Measurements from ENCODE around the gene RGS7BP.

RGS7BP gene

GRCh38 chr5:64637837-64638443, 132.1 kb downstream of the RGS7BP start:
- Histone ChIP-seq H3K14ac (ENCODE audit: low read length in 2 of 2) (no peak overlapping the region), H2AFZ (ENCODE audit: low read depth, low read length) (no peak overlapping the region), H3K79me1 (replicated peaks; ENCODE audit: low read length, poor library complexity, severe bottlenecking) (no peaks in the 10 kb centered on the region), H3K18ac (ENCODE audit: low read depth in 1 of 2, low read length in 2 of 2) (no peak overlapping the region), H2AK5ac (ENCODE audit: low read length, severe bottlenecking) (no peak overlapping the region), H3K4ac (ENCODE audit: low read depth in 1 of 2, low read length in 2 of 2) (no peak overlapping the region), H3K23ac (ENCODE audit: low read length in 2 of 2) (no peak overlapping the region), H4K8ac (ENCODE audit: low read length) (no peak overlapping the region), H2BK15ac (ENCODE audit: low read depth, poor library complexity, severe bottlenecking) (no peak overlapping the region), H2BK12ac (ENCODE audit: low read length in 2 of 2) (no peak overlapping the region), H3K4me2 (ENCODE audit: low read length, poor library complexity, severe bottlenecking) (no peak overlapping the region), H3K4me1 (ENCODE audit: control insufficient read depth, insufficient read depth, low read depth, low read length) (no peaks in the 10 kb centered on the region), H3K4me3 (ENCODE audit: insufficient read depth in 1 of 2, low read depth in 1 of 2, low read length in 2 of 2) (peak overlapping the region in 1 of 2 experiments; percentile 58), H3K9ac (ENCODE audit: low read length) (peak overlapping the region; percentile 4), H2BK5ac (ENCODE audit: low read depth, low read length, poor library complexity, severe bottlenecking) (no peak overlapping the region), H3K36me3 (ENCODE audit: control insufficient read depth in 1 of 2, insufficient read depth in 2 of 2, low read depth in 1 of 2, low read length in 2 of 2) (no peaks in the 10 kb centered on the region), H3K27ac (ENCODE audit: low read length, poor library complexity, severe bottlenecking) (no peak overlapping the region), H4K91ac (ENCODE audit: low read length) (no peak overlapping the region), H3K9me3 (ENCODE audit: control insufficient read depth, low read length) (no peaks in the 10 kb centered on the region), H2BK120ac (ENCODE audit: low read depth, low read length) (no peak overlapping the region), H3K27me3 (ENCODE audit: control insufficient read depth in 1 of 2, insufficient read depth in 1 of 2, low read length in 2 of 2) (peaks cover 0 to 28% of the 10 kb centered on the region in 2 experiments)
- peak; percentile 6 for DNase-seq
- WGBS, result 76% methylated on average over 10 of the region's 10 CpGs

DNA sequence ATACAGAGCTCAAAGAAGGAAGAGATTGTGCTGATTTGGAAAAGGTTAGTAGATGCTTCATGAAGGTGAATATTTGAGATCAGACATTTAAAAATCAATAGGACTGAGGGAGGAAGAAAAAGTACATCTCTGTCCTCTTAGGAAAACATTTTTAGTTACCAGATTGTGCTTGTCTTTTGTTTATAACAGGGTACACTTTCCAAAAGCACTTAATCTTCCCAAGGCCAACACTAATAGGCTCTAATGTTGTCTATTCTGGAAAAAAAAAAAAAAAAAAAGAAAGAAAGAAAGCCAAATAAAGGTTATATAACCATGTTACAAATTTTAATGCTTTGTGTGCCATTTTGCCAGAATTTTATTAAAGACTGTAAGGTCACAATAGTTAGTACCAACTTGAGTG, 139.0 kb downstream of the RGS7BP start:
- H3K4ac ChIP-seq (ENCODE audit: low read depth in 1 of 2, low read length in 2 of 2), result no peak overlapping the region
- H4K91ac ChIP-seq (ENCODE audit: low read length), result no peak overlapping the region
- H4K8ac ChIP-seq (ENCODE audit: low read length), result no peak overlapping the region
- no peak overlapping the region for H3K18ac ChIP-seq (ENCODE audit: low read depth in 1 of 2, low read length in 2 of 2)
- no peaks in the 10 kb centered on the region for H3K79me1 ChIP-seq (replicated peaks; ENCODE audit: low read length, poor library complexity, severe bottlenecking)
- no peak overlapping the region for H3K4me2 ChIP-seq (ENCODE audit: low read length, poor library complexity, severe bottlenecking)
- H2AK5ac ChIP-seq (ENCODE audit: low read length, severe bottlenecking), result no peak overlapping the region
- no peak overlapping the region for H2AFZ ChIP-seq (ENCODE audit: low read depth, low read length)
- H3K27me3 ChIP-seq (ENCODE audit: control insufficient read depth in 1 of 2, insufficient read depth in 1 of 2, low read length in 2 of 2), result no peaks in the 10 kb centered on the region
- no peak overlapping the region for H3K14ac ChIP-seq (ENCODE audit: low read length in 2 of 2)
- no peak overlapping the region for H3K23ac ChIP-seq (ENCODE audit: low read length in 2 of 2)
- no peaks in the 10 kb centered on the region for H3K4me1 ChIP-seq (ENCODE audit: control insufficient read depth, insufficient read depth, low read depth, low read length)
- no peak overlapping the region for H3K9ac ChIP-seq (ENCODE audit: low read length)
- no peak overlapping the region for H3K27ac ChIP-seq (ENCODE audit: low read length, poor library complexity, severe bottlenecking)
- H2BK5ac ChIP-seq (ENCODE audit: low read depth, low read length, poor library complexity, severe bottlenecking), result no peak overlapping the region
- H3K36me3 ChIP-seq (ENCODE audit: control insufficient read depth in 1 of 2, insufficient read depth in 2 of 2, low read depth in 1 of 2, low read length in 2 of 2), result no peaks in the 10 kb centered on the region
- no peaks in the 10 kb centered on the region for H3K9me3 ChIP-seq (ENCODE audit: control insufficient read depth, low read length)
- H2BK120ac ChIP-seq (ENCODE audit: low read depth, low read length), result no peak overlapping the region
- no peak for DNase-seq
- no peak overlapping the region for H3K4me3 ChIP-seq (ENCODE audit: insufficient read depth in 1 of 2, low read depth in 1 of 2, low read length in 2 of 2)
- no peak overlapping the region for H2BK15ac ChIP-seq (ENCODE audit: low read depth, poor library complexity, severe bottlenecking)
- no peak overlapping the region for H2BK12ac ChIP-seq (ENCODE audit: low read length in 2 of 2)

DNA sequence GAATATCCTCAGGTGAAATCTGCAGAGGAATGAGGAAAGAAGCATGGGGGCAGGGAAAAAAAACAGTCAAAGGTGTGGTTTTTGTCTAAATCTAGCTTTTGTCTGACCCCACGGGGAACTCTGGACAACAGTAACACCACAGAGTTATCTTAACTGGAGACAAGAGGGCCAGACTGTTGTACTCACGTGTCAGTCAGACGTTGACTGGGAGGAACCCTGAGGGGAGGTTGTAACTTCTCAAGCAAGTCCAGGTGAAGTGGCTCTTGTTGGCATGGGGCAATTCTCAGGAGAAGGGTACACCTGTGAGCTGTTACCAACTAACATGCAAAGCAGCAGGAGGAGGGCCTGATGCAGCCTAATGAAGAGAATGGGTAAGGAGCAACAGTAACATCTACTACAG, 140.4 kb downstream of the RGS7BP start:
- H3K4me2 ChIP-seq (ENCODE audit: low read length, poor library complexity, severe bottlenecking), result no peak overlapping the region
- no peaks in the 10 kb centered on the region for H3K79me1 ChIP-seq (replicated peaks; ENCODE audit: low read length, poor library complexity, severe bottlenecking)
- DNase-seq, result no peak
- H3K4ac ChIP-seq (ENCODE audit: low read depth in 1 of 2, low read length in 2 of 2), result no peak overlapping the region
- no peak overlapping the region for H3K18ac ChIP-seq (ENCODE audit: low read depth in 1 of 2, low read length in 2 of 2)
- H3K23ac ChIP-seq (ENCODE audit: low read length in 2 of 2), result no peak overlapping the region
- H3K9me3 ChIP-seq (ENCODE audit: control insufficient read depth, low read length), result no peaks in the 10 kb centered on the region
- no peak overlapping the region for H2BK5ac ChIP-seq (ENCODE audit: low read depth, low read length, poor library complexity, severe bottlenecking)
- no peaks in the 10 kb centered on the region for H3K27me3 ChIP-seq (ENCODE audit: control insufficient read depth in 1 of 2, insufficient read depth in 1 of 2, low read length in 2 of 2)
- H4K91ac ChIP-seq (ENCODE audit: low read length), result peak overlapping the region; percentile 41
- H2AFZ ChIP-seq (ENCODE audit: low read depth, low read length), result no peak overlapping the region
- no peak overlapping the region for H2AK5ac ChIP-seq (ENCODE audit: low read length, severe bottlenecking)
- H3K14ac ChIP-seq (ENCODE audit: low read length in 2 of 2), result no peak overlapping the region
- no peak overlapping the region for H2BK120ac ChIP-seq (ENCODE audit: low read depth, low read length)
- no peak overlapping the region for H2BK15ac ChIP-seq (ENCODE audit: low read depth, poor library complexity, severe bottlenecking)
- no peaks in the 10 kb centered on the region for H3K36me3 ChIP-seq (ENCODE audit: control insufficient read depth in 1 of 2, insufficient read depth in 2 of 2, low read depth in 1 of 2, low read length in 2 of 2)
- WGBS, result 82% methylated on average over 3 of the region's 3 CpGs
- H2BK12ac ChIP-seq (ENCODE audit: low read length in 2 of 2), result no peak overlapping the region
- H3K4me1 ChIP-seq (ENCODE audit: control insufficient read depth, insufficient read depth, low read depth, low read length), result no peaks in the 10 kb centered on the region
- H3K4me3 ChIP-seq (ENCODE audit: insufficient read depth in 1 of 2, low read depth in 1 of 2, low read length in 2 of 2), result no peak overlapping the region
- H4K8ac ChIP-seq (ENCODE audit: low read length), result no peak overlapping the region
- H3K27ac ChIP-seq (ENCODE audit: low read length, poor library complexity, severe bottlenecking), result no peak overlapping the region
- no peak overlapping the region for H3K9ac ChIP-seq (ENCODE audit: low read length)

DNA sequence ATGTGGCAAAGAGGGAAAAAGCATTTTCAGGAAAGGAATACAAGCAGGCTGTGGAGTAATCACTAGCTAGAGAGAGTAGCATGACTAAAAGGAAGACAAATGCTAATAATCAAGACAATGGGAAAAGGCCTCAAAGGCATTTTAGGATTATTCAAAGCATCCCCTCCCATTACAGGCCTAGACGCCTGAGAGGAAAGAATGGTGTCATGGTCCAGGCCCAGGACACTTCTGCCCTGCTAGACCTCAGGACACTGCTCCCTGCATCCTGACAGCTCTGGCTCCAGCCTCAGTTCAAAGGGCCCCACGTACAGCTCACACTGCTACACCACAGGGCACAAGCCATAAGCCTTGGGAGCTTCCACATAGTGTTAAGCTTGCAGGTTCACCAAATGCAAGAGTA, 143.7 kb downstream of the RGS7BP start:
- Histone ChIP-seq H3K4ac (ENCODE audit: low read depth in 1 of 2, low read length in 2 of 2) (no peak overlapping the region), H3K27me3 (ENCODE audit: control insufficient read depth in 1 of 2, insufficient read depth in 1 of 2, low read length in 2 of 2) (no peaks in the 10 kb centered on the region), H3K4me2 (ENCODE audit: low read length, poor library complexity, severe bottlenecking) (no peak overlapping the region), H2BK5ac (ENCODE audit: low read depth, low read length, poor library complexity, severe bottlenecking) (no peak overlapping the region), H3K23ac (ENCODE audit: low read length in 2 of 2) (no peak overlapping the region), H2AFZ (ENCODE audit: low read depth, low read length) (no peak overlapping the region), H2BK12ac (ENCODE audit: low read length in 2 of 2) (no peak overlapping the region), H3K36me3 (ENCODE audit: control insufficient read depth in 1 of 2, insufficient read depth in 2 of 2, low read depth in 1 of 2, low read length in 2 of 2) (no peaks in the 10 kb centered on the region), H2BK120ac (ENCODE audit: low read depth, low read length) (no peak overlapping the region), H3K4me3 (ENCODE audit: insufficient read depth in 1 of 2, low read depth in 1 of 2, low read length in 2 of 2) (no peak overlapping the region), H3K27ac (ENCODE audit: low read length, poor library complexity, severe bottlenecking) (no peak overlapping the region), H3K14ac (ENCODE audit: low read length in 2 of 2) (no peak overlapping the region), H3K18ac (ENCODE audit: low read depth in 1 of 2, low read length in 2 of 2) (no peak overlapping the region), H3K79me1 (replicated peaks; ENCODE audit: low read length, poor library complexity, severe bottlenecking) (no peaks in the 10 kb centered on the region), H3K4me1 (ENCODE audit: control insufficient read depth, insufficient read depth, low read depth, low read length) (no peaks in the 10 kb centered on the region), H2AK5ac (ENCODE audit: low read length, severe bottlenecking) (no peak overlapping the region), H3K9me3 (ENCODE audit: control insufficient read depth, low read length) (no peaks in the 10 kb centered on the region), H4K8ac (ENCODE audit: low read length) (no peak overlapping the region), H3K9ac (ENCODE audit: low read length) (no peak overlapping the region), H2BK15ac (ENCODE audit: low read depth, poor library complexity, severe bottlenecking) (no peak overlapping the region), H4K91ac (ENCODE audit: low read length) (no peak overlapping the region)
- DNase-seq, result no peak
- WGBS, result 47% methylated on average over 2 of the region's 2 CpGs

Measured in mesenchymal stem cell (in vitro differentiated cells and primary cell).